ENCODE measurements around the gene TGFBR3L. TPM values are rescaled to one million over a fixed set of nuclear protein-coding genes. Genes with fewer than 3 reads are reported as not detected.

TGFBR3L gene
- total and polyA plus RNA-seq, 2 of the 13 experiments (the other 11 are each of a cell fraction or from before 2014, with no cell fraction given): 0.20 to 1.0 TPM

DNA sequence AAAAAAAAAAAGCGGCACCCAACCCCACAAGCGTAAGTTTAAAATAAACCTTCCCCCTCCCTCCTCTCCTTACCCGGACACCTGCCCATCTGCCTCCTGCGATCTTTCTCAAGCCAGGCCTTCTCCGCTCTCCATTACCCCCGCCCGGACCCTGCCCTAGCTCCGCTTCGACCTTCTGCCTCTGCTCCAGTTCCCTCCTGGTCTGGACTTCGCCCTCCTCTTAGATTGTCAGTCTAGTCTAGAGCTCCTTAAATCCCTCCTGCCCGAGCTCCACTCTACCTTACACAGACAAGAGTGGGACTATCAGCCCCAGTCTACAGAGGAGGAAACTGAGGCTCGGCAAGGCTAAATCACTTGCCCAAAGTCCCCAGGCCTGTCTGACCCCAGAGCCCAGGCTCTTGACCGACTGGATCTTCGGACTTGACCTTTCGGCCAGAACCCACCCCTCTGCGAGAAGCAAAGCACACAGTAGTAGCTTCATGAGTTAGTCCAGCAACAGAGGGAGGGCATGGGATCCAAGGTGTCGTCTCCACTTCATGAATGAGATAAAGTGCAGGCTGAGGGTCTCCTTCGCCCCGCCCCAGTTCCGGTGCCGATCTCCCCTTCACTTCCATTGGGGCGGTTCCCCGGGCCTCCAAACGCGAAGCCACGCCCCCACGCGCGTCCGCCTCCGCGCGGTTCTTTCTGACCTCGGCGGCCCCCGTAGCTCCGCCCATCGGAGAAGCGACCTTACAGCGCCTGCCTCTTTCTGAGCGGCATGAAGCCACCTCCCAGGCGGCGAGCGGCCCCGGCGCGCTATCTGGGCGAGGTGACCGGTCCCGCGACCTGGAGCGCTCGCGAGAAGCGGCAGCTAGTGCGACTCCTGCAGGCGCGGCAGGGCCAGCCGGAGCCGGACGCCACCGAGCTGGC lies 5.2 kb downstream of the TGFBR3L start, which contains the start of gene SNAPC2:
TSS of gene SNAPC2 (plus strand) at position 729 of the 909 bp plus-strand sequence. CDS start at position 758, 29 bp downstream.
- DNase-seq (ENCODE audit: low spot score) (peak; percentile 89), ATAC-seq (peak; percentile 53), FAIRE-seq (peak; percentile 63)
- Histone ChIP-seq H3K4me2 (ENCODE audit: low read depth, low read length) (peak within 1 kb of the TSS; percentile 91), H3K9ac (ENCODE audit: insufficient read depth, low read depth, low read length) (peak within 1 kb of the TSS; percentile 86), H3K9me3 (ENCODE audit: low read length) (no peaks in the 10 kb centered on the region), H3K27ac (ENCODE audit: extremely low read length, insufficient read depth, low read length) (peak within 1 kb of the TSS; percentile 92), H3K27me3 (ENCODE audit: control insufficient read depth in 1 of 2, insufficient read depth in 2 of 2, low read length in 2 of 2) (no peaks in the 10 kb centered on the region; a peak in 1 of 5 replicates), H4K20me1 (ENCODE audit: insufficient read depth, low read length) (peaks cover 5% of the 10 kb centered on the region; the same call in 1 of the 2 replicates), H3K4me1 (ENCODE audit: insufficient read depth, low read length) (peaks cover 41% of the 10 kb centered on the region), H2AFZ (ENCODE audit: low read length) (no peak within 1 kb of the TSS), H3K4me3 (replicated peaks in 1 of 3; ENCODE audit: insufficient read depth in 1 of 3, low read depth in 2 of 3, low read length in 3 of 3) (peak within 1 kb of the TSS; percentile 85 to 89 (median 87)), H3K79me2 (ENCODE audit: insufficient read depth, low read length) (no peaks in the 10 kb centered on the region), H3K36me3 (replicated peaks in 1 of 2; ENCODE audit: control insufficient read depth in 1 of 2, insufficient read depth in 2 of 2, low read length in 2 of 2) (peaks cover 5 to 10% of the 10 kb centered on the region in 2 experiments; a peak in 2 of 5 replicates)
- CTCF ChIA-PET (ENCODE audit: low intra/inter-chr PET ratio, low total read pairs): interaction anchor here (1.4 to 1.7 kb wide), 2 partner anchors 51 to 67 kb away, joined by 3 to 5 read pairs; no protein-coding TSS in a partner anchor
- 2% methylated on average over 33 of the region's 62 CpGs for WGBS (ENCODE audit: low lambda C conversion rate)
- POLR2A ChIA-PET: interaction anchor here (0.6 to 6.4 kb wide), 21 partner anchors 9 to 1199 kb away, joined by 3 to 85 read pairs (median 8); partner anchors contain the start of genes C3, LRRC8E, MAP2K7 and TIMM44
- intact Hi-C loops (cut with micrococcal nuclease; ENCODE audit: unreplicated experiment): no loop called here
- in situ Hi-C loops (cut with HindIII; ENCODE audit: extremely low pct_ligation_motif_present, low pct_unique_long_range_greater_than_20kb): loop anchor here (5.0 kb wide), 1 partner anchor 68 kb away; no protein-coding TSS in a partner anchor
- BruUV-seq (replicated peaks): TSS peak; percentile 84
- TF ChIP-seq SYNCRIP (IDR thresholded peaks at IDR 0.05; ENCODE audit: insufficient read depth, low read depth, low read length) (no peak), IRF9 (CRISPR knock-in tag; IDR thresholded peaks at IDR 0.05; ENCODE audit: borderline replicate concordance) (peak; percentile 78; the same call in 1 of the 2 replicates), ZNF143 (CRISPR knock-in tag; IDR thresholded peaks at IDR 0.05) (0 out of 2 replicates have a peak, but pooled peaks have one; percentile 38), EP300 (IDR thresholded peaks at IDR 0.05; ENCODE audit: low read depth in 2 of 2, low read length in 2 of 2) (no peak; a peak in 1 of 4 replicates), EP300 (CRISPR knock-in tag; IDR thresholded peaks at IDR 0.05; ENCODE audit: borderline replicate concordance) (peak; percentile 63; the same call in 1 of the 2 replicates), ZNF816 (CRISPR knock-in tag; IDR thresholded peaks at IDR 0.05; ENCODE audit: borderline replicate concordance) (peak; percentile 65; the same call in 1 of the 2 replicates), WIZ (CRISPR knock-in tag; IDR thresholded peaks at IDR 0.05) (no peak), SRSF9 (IDR thresholded peaks at IDR 0.05; ENCODE audit: borderline replicate concordance, insufficient read depth, low read depth, low read length, poor library complexity, severe bottlenecking) (no peak), YY1 (IDR thresholded peaks at IDR 0.05; ENCODE audit: insufficient read depth, insufficient replicate concordance, low read depth, low read length) (peak; percentile 51), HDAC6 (IDR thresholded peaks at IDR 0.05; ENCODE audit: low read depth, low read length) (no peak), GABPB1 (CRISPR knock-in tag; IDR thresholded peaks at IDR 0.05) (peak; percentile 85), ZNF552 (CRISPR knock-in tag; IDR thresholded peaks at IDR 0.05; ENCODE audit: borderline replicate concordance) (peak; percentile 47; the same call in 1 of the 2 replicates), ZNF30 (CRISPR knock-in tag; IDR thresholded peaks at IDR 0.05) (no peak), CERS6 (CRISPR knock-in tag; IDR thresholded peaks at IDR 0.05) (peak; percentile 65; the same call in 1 of the 2 replicates), ZFP36L2 (CRISPR knock-in tag; IDR thresholded peaks at IDR 0.05) (no peak)
- TF ChIP-seq, protein P1, sequence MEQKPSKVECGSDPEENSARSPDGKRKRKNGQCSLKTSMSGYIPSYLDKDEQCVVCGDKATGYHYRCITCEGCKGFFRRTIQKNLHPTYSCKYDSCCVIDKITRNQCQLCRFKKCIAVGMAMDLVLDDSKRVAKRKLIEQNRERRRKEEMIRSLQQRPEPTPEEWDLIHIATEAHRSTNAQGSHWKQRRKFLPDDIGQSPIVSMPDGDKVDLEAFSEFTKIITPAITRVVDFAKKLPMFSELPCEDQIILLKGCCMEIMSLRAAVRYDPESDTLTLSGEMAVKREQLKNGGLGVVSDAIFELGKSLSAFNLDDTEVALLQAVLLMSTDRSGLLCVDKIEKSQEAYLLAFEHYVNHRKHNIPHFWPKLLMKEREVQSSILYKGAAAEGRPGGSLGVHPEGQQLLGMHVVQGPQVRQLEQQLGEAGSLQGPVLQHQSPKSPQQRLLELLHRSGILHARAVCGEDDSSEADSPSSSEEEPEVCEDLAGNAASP (CRISPR knock-in tag; IDR thresholded peaks at IDR 0.05; ENCODE audit: borderline replicate concordance): peak; percentile 67
- TF ChIP-seq, protein P2, sequence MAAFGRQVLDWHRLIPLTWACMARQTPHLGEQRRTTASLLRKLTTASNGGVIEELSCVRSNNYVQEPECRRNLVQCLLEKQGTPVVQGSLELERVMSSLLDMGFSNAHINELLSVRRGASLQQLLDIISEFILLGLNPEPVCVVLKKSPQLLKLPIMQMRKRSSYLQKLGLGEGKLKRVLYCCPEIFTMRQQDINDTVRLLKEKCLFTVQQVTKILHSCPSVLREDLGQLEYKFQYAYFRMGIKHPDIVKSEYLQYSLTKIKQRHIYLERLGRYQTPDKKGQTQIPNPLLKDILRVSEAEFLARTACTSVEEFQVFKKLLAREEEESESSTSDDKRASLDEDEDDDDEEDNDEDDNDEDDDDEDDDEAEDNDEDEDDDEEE (CRISPR knock-in tag; IDR thresholded peaks at IDR 0.05): no peak

Data from HepG2 (cell line).